HepG2 (cell line): ENCODE data around the gene GRM7. TPM values are rescaled to one million over a fixed set of nuclear protein-coding genes. Genes with fewer than 3 reads are reported as not detected.

Source experiments
- ATAC-seq: fragments of 200-7000 bp; cut with Tn5 transposase; 3 replicates; pipeline ENCODE4 v1.9.1; 2020; ENCODE audit warnings: mild to moderate bottlenecking, moderate library complexity
- BruUV-seq: library from RNA; stranded (reverse); fragments of 400-500 nt; replicated peaks from 2 replicates; lab custom pipeline; 2021; lab: Mats Ljungman, UMichigan
- CTCF ChIA-PET: fragments of 300-600 bp; formaldehyde crosslinking; extraction: SDS; loops from one replicate; lab custom pipeline; 2021; ENCODE audit warnings: low total read pairs, inconsistent platforms, low intra/inter-chr PET ratio; lab: Yijun Ruan, JAX
- POLR2A ChIA-PET: fragments of 350-600 bp; sonication (Branson Sonifier 250); formaldehyde crosslinking; loops from one replicate; lab custom pipeline; 2020; ENCODE audit warnings: antibody characterized with exemption, inconsistent platforms; lab: Yijun Ruan, JAX
- DNase-seq: peaks from one replicate; pipeline ENCODE4 v3.0.0-alpha.2; 2015; ENCODE audit warnings: low spot score
- FAIRE-seq: peaks from 3 replicates; lab custom pipeline; 2011; peaks lifted over from hg19 to GRCh38; lab: Jason Lieb, UNC
- H2AFZ ChIP-seq: one replicate; pipeline ENCODE4 v1.6.1; 2011; ENCODE audit warnings: low read length, inconsistent platforms
- H3K27ac ChIP-seq: fragments of 300-600 bp; 3 replicates; pipeline ENCODE4 v1.8.0; 2011; ENCODE audit warnings: mixed run types, mild to moderate bottlenecking, mixed read lengths, low read length, inconsistent platforms; ENCODE audit not compliant: insufficient read depth; ENCODE audit errors: extremely low read length
- H3K27me3 ChIP-seq, 2 experiments: fragments of 200-600 bp in 1 of 2; 2 replicates in 1 of 2; 3 replicates in 1 of 2; pipeline versions ENCODE4 v1.6.0 to v1.8.0; 2011; ENCODE audit warnings: low read length in 2 of 2, mild to moderate bottlenecking in 2 of 2, moderate library complexity in 2 of 2, inconsistent platforms in 1 of 2; ENCODE audit not compliant: insufficient read depth in 2 of 2, control insufficient read depth in 1 of 2
- H3K36me3 ChIP-seq, 2 experiments: fragments of 200-600 bp in 1 of 2; replicated peaks in 1 of 2; 2 replicates in 1 of 2; 3 replicates in 1 of 2; pipeline versions ENCODE4 v1.5.1 to v1.8.0; 2011; ENCODE audit warnings: low read length in 2 of 2, inconsistent platforms in 1 of 2; ENCODE audit not compliant: insufficient read depth in 2 of 2, control insufficient read depth in 1 of 2
- H3K4me1 ChIP-seq: 2 replicates; pipeline ENCODE4 v1.5.1; 2012; ENCODE audit warnings: low read length, inconsistent platforms; ENCODE audit not compliant: insufficient read depth
- H3K4me2 ChIP-seq: 2 replicates; pipeline ENCODE4 v1.6.0; 2011; ENCODE audit warnings: low read depth, low read length, inconsistent platforms
- H3K4me3 ChIP-seq, 3 experiments: fragments of 200-600 bp in 1 of 3; sonication (generic), shearing (Covaris generic) in 1 of 3; replicated peaks in 1 of 3; 2 replicates each; pipeline ENCODE4 v1.5.1; 2011 to 2016; ENCODE audit warnings: low read length in 3 of 3, inconsistent platforms in 2 of 3, low read depth in 2 of 3, mild to moderate bottlenecking in 2 of 3, control low read depth in 1 of 3, mixed read lengths in 1 of 3; ENCODE audit not compliant: insufficient read depth in 1 of 3
- H3K79me2 ChIP-seq: one replicate; pipeline ENCODE4 v1.6.1; 2011; ENCODE audit warnings: low read length, inconsistent platforms; ENCODE audit not compliant: insufficient read depth
- H3K9ac ChIP-seq: 2 replicates; pipeline ENCODE4 v1.6.0; 2011; ENCODE audit warnings: mild to moderate bottlenecking, low read depth, low read length, inconsistent platforms; ENCODE audit not compliant: insufficient read depth
- H3K9me3 ChIP-seq: 2 replicates; pipeline ENCODE4 v1.5.1; 2012; ENCODE audit warnings: mild to moderate bottlenecking, low read length
- H4K20me1 ChIP-seq: 2 replicates; pipeline ENCODE4 v1.6.0; 2011; ENCODE audit warnings: inconsistent platforms, mild to moderate bottlenecking, low read length, moderate library complexity; ENCODE audit not compliant: insufficient read depth
- CEBPB ChIP-seq: IDR thresholded peaks from 2 replicates; pipeline ENCODE4 v1.6.1; 2011; ENCODE audit warnings: low read depth, low read length, improper control_type of control experiment, borderline replicate concordance
- MEF2D ChIP-seq: sonication (generic); formaldehyde crosslinking; IDR thresholded peaks from 2 replicates; pipeline ENCODE4 v1.5.1; 2020; ENCODE audit warnings: mild to moderate bottlenecking, missing genetic modification reagents
- NPAS2 ChIP-seq: sonication (generic); formaldehyde crosslinking; IDR thresholded peaks from 2 replicates; pipeline ENCODE4 v1.8.0; 2022; ENCODE audit warnings: mild to moderate bottlenecking, missing genetic modification reagents, borderline replicate concordance
- ZFP82 ChIP-seq: sonication (generic); formaldehyde crosslinking; IDR thresholded peaks from 2 replicates; pipeline ENCODE4 v1.5.1; 2020; ENCODE audit warnings: mild to moderate bottlenecking, missing genetic modification reagents, borderline replicate concordance
- ZFY ChIP-seq: sonication (generic); formaldehyde crosslinking; IDR thresholded peaks from 2 replicates; pipeline ENCODE4 v1.4.0; 2020; ENCODE audit warnings: missing genetic modification reagents
- ZNF30 ChIP-seq: sonication (generic); formaldehyde crosslinking; IDR thresholded peaks from 2 replicates; pipeline ENCODE4 v1.5.0; 2020; ENCODE audit warnings: mild to moderate bottlenecking, missing genetic modification reagents
- ZNF354B ChIP-seq: sonication (generic); formaldehyde crosslinking; IDR thresholded peaks from 2 replicates; pipeline ENCODE4 v1.8.0; 2022; ENCODE audit warnings: mild to moderate bottlenecking, missing genetic modification reagents
- whole genome bisulfite sequencing: methylation state at CpG from one replicate; pipeline ENCODE4 v1.1.6; 2017; ENCODE audit warnings: low lambda C conversion rate; 5-methylcytosine and 5-hydroxymethylcytosine counted together
- in situ Hi-C: cut with HindIII; loops from 2 replicates; pipeline ENCODE4 v1.10.0; 2017; ENCODE audit warnings: low pct_unique_long_range_greater_than_20kb; ENCODE audit not compliant: extremely low pct_ligation_motif_present
- intact Hi-C: fragments of 100-400 bp; cut with micrococcal nuclease; formaldehyde crosslinking; loops from one replicate; pipeline ENCODE4 v1.10.0; 2022; ENCODE audit not compliant: unreplicated experiment
- polyA plus RNA-seq, 8 experiments: library from polyadenylated mRNA; depleted of rRNA in 3 of 8; stranded (reverse) in 7 of 8; unstranded in 1 of 8; fragments of >200 nt; fragmentation: Illumina TruSeq in 4 of 8; extraction: Trizol in 4 of 8; gene quantifications; 2 replicates each; pipeline versions ENCODE4 v1.2.1 to v1.2.3, GENCODE V29; 2011 to 2016; ENCODE audit warnings: low read depth in 4 of 8, missing spikeins in 1 of 8, mixed read lengths in 1 of 8; ENCODE audit not compliant: insufficient read depth in 1 of 8
- total RNA-seq, 5 experiments: library from RNA; depleted of rRNA; stranded (reverse); fragments of >200 nt; fragmentation: Illumina TruSeq; extraction: Trizol; gene quantifications; 2 replicates each; pipeline ENCODE4 v1.2.3, GENCODE V29; 2016; ENCODE audit warnings: low read depth in 1 of 5
- TF ChIP-seq, protein P1 (sequence below): sonication (generic); formaldehyde crosslinking; IDR thresholded peaks from 2 replicates; pipeline ENCODE4 v1.4.0; 2020; ENCODE audit warnings: missing genetic modification reagents
- TF ChIP-seq, protein P2 (sequence below): sonication (generic); formaldehyde crosslinking; IDR thresholded peaks from 2 replicates; pipeline ENCODE4 v1.4.0; 2020; ENCODE audit warnings: missing genetic modification reagents, borderline replicate concordance
- TF ChIP-seq, protein P3 (sequence below): sonication (generic); formaldehyde crosslinking; IDR thresholded peaks from 2 replicates; pipeline ENCODE4 v1.5.0; 2020; ENCODE audit warnings: missing genetic modification reagents

Gene GRM7
- total and polyA plus RNA-seq, 2 of the 13 experiments (the other 11 are each of a cell fraction or from before 2014, with no cell fraction given), result not detected

DNA sequence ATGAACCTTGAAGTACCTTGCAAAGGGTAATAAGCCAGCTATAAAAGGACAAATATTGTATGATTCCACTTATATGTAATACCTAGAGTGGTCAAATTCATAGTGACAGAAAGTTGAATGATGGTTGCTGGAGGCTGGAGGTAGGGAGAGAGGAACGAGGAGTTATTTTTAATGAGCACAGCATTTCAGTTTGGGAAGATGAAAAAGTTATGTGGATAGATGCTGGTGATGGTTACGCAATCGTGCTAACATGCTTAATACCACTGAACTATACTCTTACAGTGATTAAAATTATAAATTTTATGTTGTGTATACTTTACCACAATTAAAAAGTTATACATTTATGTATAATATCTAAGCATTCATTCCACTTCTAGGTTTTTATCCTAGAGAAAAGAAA lies 168.6 kb downstream of the GRM7 start:
- Histone ChIP-seq H4K20me1 (no peaks in the 10 kb centered on the region), H3K27me3 (no peaks in the 10 kb centered on the region), H3K79me2 (no peaks in the 10 kb centered on the region), H3K27ac (no peak overlapping the region), H3K36me3 (no peaks in the 10 kb centered on the region), H2AFZ (no peak overlapping the region), H3K4me3 (no peak overlapping the region), H3K4me2 (no peak overlapping the region), H3K9ac (no peak overlapping the region), H3K4me1 (no peaks in the 10 kb centered on the region), H3K9me3 (peaks cover 86% of the 10 kb centered on the region)
- DNase-seq (no peak), ATAC-seq (no peak), FAIRE-seq (no peak)
- in situ Hi-C loops (no loop called here), intact Hi-C loops (no loop called here)
- CTCF ChIA-PET, result interaction anchor here (0.6 kb wide), 1 partner anchor 489 kb away, joined by 3 read pairs; no protein-coding TSS in a partner anchor
- POLR2A ChIA-PET, result no interaction called here
- BruUV-seq, result no TSS peak
- TF ChIP-seq, protein P1, sequence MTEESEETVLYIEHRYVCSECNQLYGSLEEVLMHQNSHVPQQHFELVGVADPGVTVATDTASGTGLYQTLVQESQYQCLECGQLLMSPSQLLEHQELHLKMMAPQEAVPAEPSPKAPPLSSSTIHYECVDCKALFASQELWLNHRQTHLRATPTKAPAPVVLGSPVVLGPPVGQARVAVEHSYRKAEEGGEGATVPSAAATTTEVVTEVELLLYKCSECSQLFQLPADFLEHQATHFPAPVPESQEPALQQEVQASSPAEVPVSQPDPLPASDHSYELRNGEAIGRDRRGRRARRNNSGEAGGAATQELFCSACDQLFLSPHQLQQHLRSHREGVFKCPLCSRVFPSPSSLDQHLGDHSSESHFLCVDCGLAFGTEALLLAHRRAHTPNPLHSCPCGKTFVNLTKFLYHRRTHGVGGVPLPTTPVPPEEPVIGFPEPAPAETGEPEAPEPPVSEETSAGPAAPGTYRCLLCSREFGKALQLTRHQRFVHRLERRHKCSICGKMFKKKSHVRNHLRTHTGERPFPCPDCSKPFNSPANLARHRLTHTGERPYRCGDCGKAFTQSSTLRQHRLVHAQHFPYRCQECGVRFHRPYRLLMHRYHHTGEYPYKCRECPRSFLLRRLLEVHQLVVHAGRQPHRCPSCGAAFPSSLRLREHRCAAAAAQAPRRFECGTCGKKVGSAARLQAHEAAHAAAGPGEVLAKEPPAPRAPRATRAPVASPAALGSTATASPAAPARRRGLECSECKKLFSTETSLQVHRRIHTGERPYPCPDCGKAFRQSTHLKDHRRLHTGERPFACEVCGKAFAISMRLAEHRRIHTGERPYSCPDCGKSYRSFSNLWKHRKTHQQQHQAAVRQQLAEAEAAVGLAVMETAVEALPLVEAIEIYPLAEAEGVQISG, result no peak
- TF ChIP-seq ZNF30 (CRISPR knock-in tag) (no peak), MEF2D (CRISPR knock-in tag) (no peak), CEBPB (peak; percentile 79; the same call in 1 of the 2 replicates), ZFY (CRISPR knock-in tag) (no peak)
- WGBS, result 38% methylated on average over 3 of the region's 3 CpGs

DNA sequence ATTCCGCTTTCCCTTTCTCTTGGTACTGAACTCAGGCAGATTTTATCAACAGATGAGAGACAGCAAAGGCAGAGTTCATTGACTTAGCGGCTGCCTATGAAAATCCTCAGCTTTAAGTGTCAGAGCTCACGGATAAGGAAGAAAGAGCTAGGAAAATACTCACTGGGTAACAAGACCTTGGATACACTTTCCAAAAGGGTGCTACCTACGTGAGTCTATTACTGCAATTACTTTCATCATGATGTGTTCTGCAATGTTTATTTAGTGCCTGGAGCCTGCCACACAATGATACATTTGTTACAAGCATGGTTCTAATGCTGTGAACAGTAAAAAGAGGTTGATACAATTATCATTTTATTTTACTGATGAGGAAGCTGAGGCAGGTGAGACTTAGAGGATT lies 177.5 kb downstream of the GRM7 start:
- ChIA-PET CTCF (no interaction called here), POLR2A (no interaction called here)
- TF ChIP-seq NPAS2 (CRISPR knock-in tag) (no peak), ZNF354B (no peak), ZFP82 (no peak)
- TF ChIP-seq, protein P2, sequence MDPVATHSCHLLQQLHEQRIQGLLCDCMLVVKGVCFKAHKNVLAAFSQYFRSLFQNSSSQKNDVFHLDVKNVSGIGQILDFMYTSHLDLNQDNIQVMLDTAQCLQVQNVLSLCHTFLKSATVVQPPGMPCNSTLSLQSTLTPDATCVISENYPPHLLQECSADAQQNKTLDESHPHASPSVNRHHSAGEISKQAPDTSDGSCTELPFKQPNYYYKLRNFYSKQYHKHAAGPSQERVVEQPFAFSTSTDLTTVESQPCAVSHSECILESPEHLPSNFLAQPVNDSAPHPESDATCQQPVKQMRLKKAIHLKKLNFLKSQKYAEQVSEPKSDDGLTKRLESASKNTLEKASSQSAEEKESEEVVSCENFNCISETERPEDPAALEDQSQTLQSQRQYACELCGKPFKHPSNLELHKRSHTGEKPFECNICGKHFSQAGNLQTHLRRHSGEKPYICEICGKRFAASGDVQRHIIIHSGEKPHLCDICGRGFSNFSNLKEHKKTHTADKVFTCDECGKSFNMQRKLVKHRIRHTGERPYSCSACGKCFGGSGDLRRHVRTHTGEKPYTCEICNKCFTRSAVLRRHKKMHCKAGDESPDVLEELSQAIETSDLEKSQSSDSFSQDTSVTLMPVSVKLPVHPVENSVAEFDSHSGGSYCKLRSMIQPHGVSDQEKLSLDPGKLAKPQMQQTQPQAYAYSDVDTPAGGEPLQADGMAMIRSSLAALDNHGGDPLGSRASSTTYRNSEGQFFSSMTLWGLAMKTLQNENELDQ (CRISPR knock-in tag), result no peak
- TF ChIP-seq, protein P3, sequence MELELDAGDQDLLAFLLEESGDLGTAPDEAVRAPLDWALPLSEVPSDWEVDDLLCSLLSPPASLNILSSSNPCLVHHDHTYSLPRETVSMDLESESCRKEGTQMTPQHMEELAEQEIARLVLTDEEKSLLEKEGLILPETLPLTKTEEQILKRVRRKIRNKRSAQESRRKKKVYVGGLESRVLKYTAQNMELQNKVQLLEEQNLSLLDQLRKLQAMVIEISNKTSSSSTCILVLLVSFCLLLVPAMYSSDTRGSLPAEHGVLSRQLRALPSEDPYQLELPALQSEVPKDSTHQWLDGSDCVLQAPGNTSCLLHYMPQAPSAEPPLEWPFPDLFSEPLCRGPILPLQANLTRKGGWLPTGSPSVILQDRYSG (CRISPR knock-in tag), result no peak
- no TSS peak for BruUV-seq
- no peak overlapping the region for H3K4me2 ChIP-seq
- no peaks in the 10 kb centered on the region for H3K36me3 ChIP-seq
- H3K9me3 ChIP-seq, result peaks cover 84% of the 10 kb centered on the region
- H2AFZ ChIP-seq, result no peak overlapping the region
- no peak overlapping the region for H3K4me3 ChIP-seq
- in situ Hi-C loops (no loop called here), intact Hi-C loops (no loop called here)
- no peak overlapping the region for H3K9ac ChIP-seq
- no peaks in the 10 kb centered on the region for H4K20me1 ChIP-seq
- H3K79me2 ChIP-seq, result no peaks in the 10 kb centered on the region
- no peak for DNase-seq
- no peaks in the 10 kb centered on the region for H3K27me3 ChIP-seq
- H3K4me1 ChIP-seq, result no peaks in the 10 kb centered on the region
- WGBS, result 2% methylated on average over 4 of the region's 4 CpGs
- no peak for FAIRE-seq
- ATAC-seq, result no peak
- no peak overlapping the region for H3K27ac ChIP-seq
